H1 (cell line): ENCODE data around the gene UGGT2. TPM values are rescaled to one million over a fixed set of nuclear protein-coding genes. Genes with fewer than 3 reads are reported as not detected.

Experiments
- BRCA1 ChIP-seq: IDR thresholded peaks from 2 replicates; pipeline ENCODE4 v1.6.1; 2012; ENCODE audit warnings: low read depth, low read length, improper control_type of control experiment
- CBX8 ChIP-seq: fragments of 300-800, 300-1000 bp; sonication (generic); IDR thresholded peaks from 2 replicates; pipeline ENCODE4 v1.7.1; 2016; ENCODE audit warnings: low read depth, low read length, borderline replicate concordance
- CEBPB ChIP-seq: IDR thresholded peaks from 2 replicates; pipeline ENCODE4 v1.6.1; 2012; ENCODE audit warnings: low read depth, low read length
- NANOG ChIP-seq: IDR thresholded peaks from 2 replicates; pipeline ENCODE4 v1.6.1; 2011; ENCODE audit warnings: low read length, low read depth, mild to moderate bottlenecking, inconsistent platforms; ENCODE audit not compliant: insufficient read depth, poor library complexity, severe bottlenecking
- SIX5 ChIP-seq: IDR thresholded peaks from 2 replicates; pipeline ENCODE4 v1.6.1; 2011; ENCODE audit warnings: mild to moderate bottlenecking, low read depth, low read length
- TEAD4 ChIP-seq: IDR thresholded peaks from 2 replicates; pipeline ENCODE4 v1.6.1; 2012; ENCODE audit warnings: low read depth, low read length, inconsistent platforms, mixed read lengths
- YY1 ChIP-seq: IDR thresholded peaks from 2 replicates; pipeline ENCODE4 v1.6.1; 2011; ENCODE audit warnings: low read depth, mild to moderate bottlenecking, low read length
- ZNF274 ChIP-seq: IDR thresholded peaks from 2 replicates; pipeline ENCODE4 v1.7.0; 2012; ENCODE audit warnings: low read length, borderline replicate concordance; ENCODE audit errors: extremely low read depth
- polyA plus RNA-seq, 7 experiments: library from polyadenylated mRNA; depleted of rRNA in 3 of 7; stranded (reverse) in 5 of 7; unstranded in 2 of 7; fragments of >200 nt in 5 of 7; fragments of 200-250 nt in 2 of 7; gene quantifications; 1 replicate in 5 of 7; 2 replicates in 1 of 7; 4 replicates in 1 of 7; pipeline versions ENCODE4 v1.2.1 to v1.2.3, GENCODE V29; 2011 to 2013; ENCODE audit warnings: missing spikeins in 2 of 7, mixed read lengths in 2 of 7
- total RNA-seq: library from RNA; stranded (reverse); fragmentation: NEBNext Ultra II Directional; extraction: Animal tissue kit (Norgen Biotek cat#: 25700); gene quantifications from 2 replicates; pipeline ENCODE4 v1.2.1, GENCODE V29; 2021
- TF ChIP-seq, protein P1 (sequence below): IDR thresholded peaks from 2 replicates; pipeline ENCODE4 v1.6.1; 2011; ENCODE audit warnings: low read length, improper control_type of control experiment
- TF ChIP-seq, protein P2 (sequence below): fragments of 300-600 bp; sonication (generic); IDR thresholded peaks from 2 replicates; pipeline ENCODE4 v1.7.1; 2012; ENCODE audit warnings: low read length, moderate library complexity, mild to moderate bottlenecking, inconsistent platforms; ENCODE audit not compliant: insufficient replicate concordance

UGGT2 gene
- total and polyA plus RNA-seq, 2 of the 8 experiments (the other 6 are each of a cell fraction or from before 2014, with no cell fraction given): 5.9 to 25.1 TPM

DNA sequence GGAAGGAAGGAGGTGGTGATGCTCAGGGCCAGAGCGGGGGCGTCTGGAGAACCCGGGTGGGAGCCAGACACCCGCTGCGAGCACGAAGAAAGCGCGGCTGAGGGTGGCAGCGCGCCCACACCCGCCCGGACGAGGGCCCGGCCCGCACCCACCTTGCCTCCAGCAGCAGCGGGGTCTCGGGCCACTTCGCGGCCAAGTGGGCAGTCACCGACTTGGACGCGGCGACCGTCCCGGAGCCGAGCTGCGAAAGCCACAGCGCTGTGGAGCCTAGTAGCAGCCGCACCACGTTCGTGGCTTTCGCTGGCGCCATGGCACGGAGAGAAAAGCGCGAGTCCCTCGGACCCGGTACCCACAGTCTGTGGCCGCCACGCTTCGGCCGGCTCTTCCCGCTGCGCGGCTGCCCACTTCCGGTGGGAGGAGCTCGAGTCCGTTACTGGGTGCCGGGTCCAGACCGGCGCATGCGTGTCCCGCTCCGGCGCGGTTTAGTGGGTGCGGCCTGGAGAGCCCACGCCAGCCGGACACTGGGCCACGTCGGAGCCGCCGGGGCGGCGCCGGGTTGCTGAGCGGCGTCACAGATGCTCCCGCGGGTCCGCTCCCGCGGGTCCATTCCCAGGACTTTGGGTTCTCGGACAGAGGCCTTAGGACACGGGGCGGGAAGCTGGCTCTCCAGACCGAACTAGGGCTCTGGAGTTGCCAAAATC is at the start of gene UGGT2 (continued):
- TF ChIP-seq ZNF274 (no peak), CEBPB (no peak), NANOG (no peak), TEAD4 (no peak), SIX5 (no peak), YY1 (no peak), BRCA1 (no peak), CBX8 (no peak)
- TF ChIP-seq, protein P1, sequence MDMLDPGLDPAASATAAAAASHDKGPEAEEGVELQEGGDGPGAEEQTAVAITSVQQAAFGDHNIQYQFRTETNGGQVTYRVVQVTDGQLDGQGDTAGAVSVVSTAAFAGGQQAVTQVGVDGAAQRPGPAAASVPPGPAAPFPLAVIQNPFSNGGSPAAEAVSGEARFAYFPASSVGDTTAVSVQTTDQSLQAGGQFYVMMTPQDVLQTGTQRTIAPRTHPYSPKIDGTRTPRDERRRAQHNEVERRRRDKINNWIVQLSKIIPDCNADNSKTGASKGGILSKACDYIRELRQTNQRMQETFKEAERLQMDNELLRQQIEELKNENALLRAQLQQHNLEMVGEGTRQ: no peak
- TF ChIP-seq, protein P2, sequence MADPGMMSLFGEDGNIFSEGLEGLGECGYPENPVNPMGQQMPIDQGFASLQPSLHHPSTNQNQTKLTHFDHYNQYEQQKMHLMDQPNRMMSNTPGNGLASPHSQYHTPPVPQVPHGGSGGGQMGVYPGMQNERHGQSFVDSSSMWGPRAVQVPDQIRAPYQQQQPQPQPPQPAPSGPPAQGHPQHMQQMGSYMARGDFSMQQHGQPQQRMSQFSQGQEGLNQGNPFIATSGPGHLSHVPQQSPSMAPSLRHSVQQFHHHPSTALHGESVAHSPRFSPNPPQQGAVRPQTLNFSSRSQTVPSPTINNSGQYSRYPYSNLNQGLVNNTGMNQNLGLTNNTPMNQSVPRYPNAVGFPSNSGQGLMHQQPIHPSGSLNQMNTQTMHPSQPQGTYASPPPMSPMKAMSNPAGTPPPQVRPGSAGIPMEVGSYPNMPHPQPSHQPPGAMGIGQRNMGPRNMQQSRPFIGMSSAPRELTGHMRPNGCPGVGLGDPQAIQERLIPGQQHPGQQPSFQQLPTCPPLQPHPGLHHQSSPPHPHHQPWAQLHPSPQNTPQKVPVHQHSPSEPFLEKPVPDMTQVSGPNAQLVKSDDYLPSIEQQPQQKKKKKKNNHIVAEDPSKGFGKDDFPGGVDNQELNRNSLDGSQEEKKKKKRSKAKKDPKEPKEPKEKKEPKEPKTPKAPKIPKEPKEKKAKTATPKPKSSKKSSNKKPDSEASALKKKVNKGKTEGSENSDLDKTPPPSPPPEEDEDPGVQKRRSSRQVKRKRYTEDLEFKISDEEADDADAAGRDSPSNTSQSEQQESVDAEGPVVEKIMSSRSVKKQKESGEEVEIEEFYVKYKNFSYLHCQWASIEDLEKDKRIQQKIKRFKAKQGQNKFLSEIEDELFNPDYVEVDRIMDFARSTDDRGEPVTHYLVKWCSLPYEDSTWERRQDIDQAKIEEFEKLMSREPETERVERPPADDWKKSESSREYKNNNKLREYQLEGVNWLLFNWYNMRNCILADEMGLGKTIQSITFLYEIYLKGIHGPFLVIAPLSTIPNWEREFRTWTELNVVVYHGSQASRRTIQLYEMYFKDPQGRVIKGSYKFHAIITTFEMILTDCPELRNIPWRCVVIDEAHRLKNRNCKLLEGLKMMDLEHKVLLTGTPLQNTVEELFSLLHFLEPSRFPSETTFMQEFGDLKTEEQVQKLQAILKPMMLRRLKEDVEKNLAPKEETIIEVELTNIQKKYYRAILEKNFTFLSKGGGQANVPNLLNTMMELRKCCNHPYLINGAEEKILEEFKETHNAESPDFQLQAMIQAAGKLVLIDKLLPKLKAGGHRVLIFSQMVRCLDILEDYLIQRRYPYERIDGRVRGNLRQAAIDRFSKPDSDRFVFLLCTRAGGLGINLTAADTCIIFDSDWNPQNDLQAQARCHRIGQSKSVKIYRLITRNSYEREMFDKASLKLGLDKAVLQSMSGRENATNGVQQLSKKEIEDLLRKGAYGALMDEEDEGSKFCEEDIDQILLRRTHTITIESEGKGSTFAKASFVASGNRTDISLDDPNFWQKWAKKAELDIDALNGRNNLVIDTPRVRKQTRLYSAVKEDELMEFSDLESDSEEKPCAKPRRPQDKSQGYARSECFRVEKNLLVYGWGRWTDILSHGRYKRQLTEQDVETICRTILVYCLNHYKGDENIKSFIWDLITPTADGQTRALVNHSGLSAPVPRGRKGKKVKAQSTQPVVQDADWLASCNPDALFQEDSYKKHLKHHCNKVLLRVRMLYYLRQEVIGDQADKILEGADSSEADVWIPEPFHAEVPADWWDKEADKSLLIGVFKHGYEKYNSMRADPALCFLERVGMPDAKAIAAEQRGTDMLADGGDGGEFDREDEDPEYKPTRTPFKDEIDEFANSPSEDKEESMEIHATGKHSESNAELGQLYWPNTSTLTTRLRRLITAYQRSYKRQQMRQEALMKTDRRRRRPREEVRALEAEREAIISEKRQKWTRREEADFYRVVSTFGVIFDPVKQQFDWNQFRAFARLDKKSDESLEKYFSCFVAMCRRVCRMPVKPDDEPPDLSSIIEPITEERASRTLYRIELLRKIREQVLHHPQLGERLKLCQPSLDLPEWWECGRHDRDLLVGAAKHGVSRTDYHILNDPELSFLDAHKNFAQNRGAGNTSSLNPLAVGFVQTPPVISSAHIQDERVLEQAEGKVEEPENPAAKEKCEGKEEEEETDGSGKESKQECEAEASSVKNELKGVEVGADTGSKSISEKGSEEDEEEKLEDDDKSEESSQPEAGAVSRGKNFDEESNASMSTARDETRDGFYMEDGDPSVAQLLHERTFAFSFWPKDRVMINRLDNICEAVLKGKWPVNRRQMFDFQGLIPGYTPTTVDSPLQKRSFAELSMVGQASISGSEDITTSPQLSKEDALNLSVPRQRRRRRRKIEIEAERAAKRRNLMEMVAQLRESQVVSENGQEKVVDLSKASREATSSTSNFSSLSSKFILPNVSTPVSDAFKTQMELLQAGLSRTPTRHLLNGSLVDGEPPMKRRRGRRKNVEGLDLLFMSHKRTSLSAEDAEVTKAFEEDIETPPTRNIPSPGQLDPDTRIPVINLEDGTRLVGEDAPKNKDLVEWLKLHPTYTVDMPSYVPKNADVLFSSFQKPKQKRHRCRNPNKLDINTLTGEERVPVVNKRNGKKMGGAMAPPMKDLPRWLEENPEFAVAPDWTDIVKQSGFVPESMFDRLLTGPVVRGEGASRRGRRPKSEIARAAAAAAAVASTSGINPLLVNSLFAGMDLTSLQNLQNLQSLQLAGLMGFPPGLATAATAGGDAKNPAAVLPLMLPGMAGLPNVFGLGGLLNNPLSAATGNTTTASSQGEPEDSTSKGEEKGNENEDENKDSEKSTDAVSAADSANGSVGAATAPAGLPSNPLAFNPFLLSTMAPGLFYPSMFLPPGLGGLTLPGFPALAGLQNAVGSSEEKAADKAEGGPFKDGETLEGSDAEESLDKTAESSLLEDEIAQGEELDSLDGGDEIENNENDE: no peak
- TF ChIP-seq, all 59 proteins: peak for 18
